ENCODE data around the gene KIF3B.

KIF3B gene

DNA sequence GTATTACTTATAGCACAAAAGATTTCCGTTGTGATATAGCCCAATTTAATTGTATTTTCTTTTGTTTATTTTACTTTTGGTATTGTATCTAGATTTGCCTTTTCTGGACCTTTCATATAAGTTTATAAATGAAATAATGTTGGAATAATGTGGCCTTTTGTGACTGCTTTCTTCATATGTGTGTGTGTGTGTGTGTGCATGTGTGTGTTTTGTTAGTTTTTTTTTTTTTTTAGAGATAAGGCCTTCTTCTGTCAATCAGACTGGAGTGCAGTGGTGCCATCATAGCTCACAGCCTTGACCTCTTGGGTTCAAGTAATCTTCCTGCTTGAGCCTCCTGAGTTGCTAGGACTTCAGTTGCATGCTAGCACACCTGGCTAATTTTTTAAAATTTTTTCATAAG lies 42.9 kb downstream of the KIF3B start:
- TF ChIP-seq CREB1 (IDR thresholded peaks at IDR 0.05; ENCODE audit: low read depth) (no peak), ZBTB7A (IDR thresholded peaks at IDR 0.05; ENCODE audit: low read depth) (no peak), CEBPB (IDR thresholded peaks at IDR 0.05) (no peak), YY1 (IDR thresholded peaks at IDR 0.05; ENCODE audit: low read depth) (no peak), NFIC (IDR thresholded peaks at IDR 0.05) (no peak), USF1 (IDR thresholded peaks at IDR 0.05) (no peak), TEAD4 (IDR thresholded peaks at IDR 0.05) (no peak), EP300 (IDR thresholded peaks at IDR 0.05; ENCODE audit: borderline replicate concordance) (no peak), FOXM1 (IDR thresholded peaks at IDR 0.05; ENCODE audit: borderline replicate concordance, low read depth) (no peak), TCF12 (IDR thresholded peaks at IDR 0.05; ENCODE audit: low read depth) (no peak), TAF1 (IDR thresholded peaks at IDR 0.05; ENCODE audit: low read depth) (no peak), MAX (IDR thresholded peaks at IDR 0.05) (no peak)

DNA sequence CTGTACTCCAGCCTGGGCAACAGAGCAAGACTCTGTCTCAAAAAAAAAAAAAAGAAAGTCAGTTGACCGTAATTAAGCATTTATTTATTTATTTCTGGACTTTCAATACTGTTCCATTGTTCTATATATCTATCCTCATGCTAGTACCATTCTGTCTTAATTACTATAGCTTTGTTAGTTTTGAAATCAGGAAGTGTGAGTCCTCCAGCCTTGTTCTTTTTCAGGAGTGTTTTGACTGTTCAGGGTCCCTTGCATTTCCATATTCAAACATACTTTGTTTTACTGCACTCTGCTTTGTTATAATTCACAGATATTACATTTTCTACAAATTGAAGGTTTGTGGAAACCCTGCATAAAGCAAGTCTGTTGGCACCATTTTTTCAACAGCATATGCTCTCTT lies 43.9 kb downstream of the KIF3B start:
- TF ChIP-seq EGR1 (IDR thresholded peaks at IDR 0.05): no peak
- TF ChIP-seq TEAD4 (IDR thresholded peaks at IDR 0.05): no peak
- TF ChIP-seq TCF12 (IDR thresholded peaks at IDR 0.05; ENCODE audit: low read depth): no peak
- no peak for TF ChIP-seq CREB1 (IDR thresholded peaks at IDR 0.05; ENCODE audit: low read depth)
- no peak for TF ChIP-seq MAX (IDR thresholded peaks at IDR 0.05)

DNA sequence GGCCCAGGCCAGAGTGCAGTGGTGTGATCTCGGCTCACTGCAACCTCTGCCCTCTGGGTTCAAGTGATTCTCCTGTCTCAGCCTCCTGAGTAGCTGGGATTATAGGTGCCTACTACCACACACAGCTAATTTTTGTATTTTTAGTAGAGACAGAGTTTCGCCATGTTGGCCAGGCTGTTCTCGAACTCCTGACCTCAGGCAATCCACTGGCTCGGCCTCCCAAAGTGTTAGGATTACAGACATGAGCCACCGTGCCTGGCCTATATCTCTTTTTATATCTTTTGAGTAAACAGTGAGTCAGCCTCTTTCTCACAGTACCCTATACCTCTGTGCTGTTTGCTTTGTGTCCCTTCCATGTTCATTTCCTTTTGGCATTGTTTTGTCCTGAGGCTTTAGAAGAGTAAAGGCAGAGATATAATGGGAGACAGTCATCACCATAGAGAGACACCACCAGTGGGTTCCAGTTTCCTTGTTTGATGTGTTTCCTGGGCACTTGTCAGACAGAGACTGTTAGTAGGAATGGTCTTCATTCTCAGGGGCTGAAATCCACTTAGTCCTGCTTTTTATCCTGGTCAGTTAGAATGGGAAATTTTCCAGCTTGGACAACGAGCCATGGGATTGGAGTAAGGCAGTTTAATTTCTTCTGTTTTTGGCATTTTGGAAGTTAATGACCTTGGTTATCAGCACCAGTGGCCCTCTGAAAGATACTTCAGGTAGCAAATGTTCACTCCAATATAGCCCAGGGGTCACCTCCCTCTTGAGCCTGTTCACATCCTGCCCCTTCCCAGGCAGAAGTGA lies 48.5 kb downstream of the KIF3B start:
- TF ChIP-seq NFIC (IDR thresholded peaks at IDR 0.05) (no peak), TCF12 (IDR thresholded peaks at IDR 0.05; ENCODE audit: low read depth) (no peak)

GRCh38 chr20:32326504-32326845 lies 49.0 kb downstream of the KIF3B start:
- TF ChIP-seq TEAD4 (IDR thresholded peaks at IDR 0.05): no peak
- no peak for TF ChIP-seq MAX (IDR thresholded peaks at IDR 0.05)

- TF ChIP-seq EGR1 (IDR thresholded peaks at IDR 0.05) (no peak), YY1 (IDR thresholded peaks at IDR 0.05; ENCODE audit: low read depth) (no peak), TEAD4 (IDR thresholded peaks at IDR 0.05) (no peak), NFIC (IDR thresholded peaks at IDR 0.05) (no peak), TAF1 (IDR thresholded peaks at IDR 0.05; ENCODE audit: low read depth) (no peak)
Observed at GRCh38 chr20:32327087-32327681, 49.7 kb downstream of the KIF3B start.

DNA sequence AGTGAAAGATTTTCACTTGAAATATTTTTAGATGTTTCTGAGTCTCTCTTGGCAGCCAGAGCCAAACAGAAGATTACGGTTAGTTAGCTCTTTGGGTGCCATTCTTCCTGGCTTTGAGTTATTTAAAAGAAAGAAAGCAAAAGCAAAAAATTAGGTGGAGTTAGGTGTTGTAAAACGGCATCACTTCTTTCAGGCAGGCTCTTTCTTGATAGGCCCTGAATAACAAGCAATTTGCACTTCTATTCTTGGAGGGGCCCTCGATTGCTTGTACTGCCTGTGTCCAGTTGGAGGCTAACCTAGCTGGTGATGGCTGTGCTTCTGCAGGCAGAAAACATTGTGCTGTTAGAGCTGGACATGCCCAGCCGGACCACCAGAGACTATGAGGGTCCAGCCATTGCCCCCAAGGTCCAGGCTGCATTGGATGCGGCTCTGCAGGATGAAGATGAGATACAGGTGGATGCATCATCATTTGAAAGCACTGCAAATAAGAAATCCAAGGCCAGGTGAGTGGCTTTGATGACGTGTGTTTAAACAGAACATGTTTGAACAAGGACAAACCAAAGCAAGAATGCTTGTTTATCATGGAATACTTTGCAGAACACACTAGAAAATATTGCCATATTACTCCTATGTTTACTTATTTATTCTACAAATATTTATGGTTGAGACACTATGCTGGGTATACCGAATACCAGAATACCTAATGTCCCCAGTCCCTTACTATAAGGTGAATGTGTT lies 52.5 kb downstream of the KIF3B start:
- TF ChIP-seq RAD21 (IDR thresholded peaks at IDR 0.05; ENCODE audit: low read depth) (no peak), YY1 (IDR thresholded peaks at IDR 0.05; ENCODE audit: low read depth) (no peak), CEBPB (IDR thresholded peaks at IDR 0.05) (no peak), MAX (IDR thresholded peaks at IDR 0.05) (no peak), TEAD4 (IDR thresholded peaks at IDR 0.05) (no peak), USF1 (IDR thresholded peaks at IDR 0.05) (no peak), ZBTB7A (IDR thresholded peaks at IDR 0.05; ENCODE audit: low read depth) (no peak), TAF1 (IDR thresholded peaks at IDR 0.05; ENCODE audit: low read depth) (no peak), EGR1 (IDR thresholded peaks at IDR 0.05) (no peak), EP300 (IDR thresholded peaks at IDR 0.05; ENCODE audit: borderline replicate concordance) (no peak), FOXM1 (IDR thresholded peaks at IDR 0.05; ENCODE audit: borderline replicate concordance, low read depth) (no peak), NFIC (IDR thresholded peaks at IDR 0.05) (no peak), CREB1 (IDR thresholded peaks at IDR 0.05; ENCODE audit: low read depth) (no peak), TCF12 (IDR thresholded peaks at IDR 0.05; ENCODE audit: low read depth) (no peak), REST (IDR thresholded peaks at IDR 0.05; ENCODE audit: low read depth) (no peak)

DNA sequence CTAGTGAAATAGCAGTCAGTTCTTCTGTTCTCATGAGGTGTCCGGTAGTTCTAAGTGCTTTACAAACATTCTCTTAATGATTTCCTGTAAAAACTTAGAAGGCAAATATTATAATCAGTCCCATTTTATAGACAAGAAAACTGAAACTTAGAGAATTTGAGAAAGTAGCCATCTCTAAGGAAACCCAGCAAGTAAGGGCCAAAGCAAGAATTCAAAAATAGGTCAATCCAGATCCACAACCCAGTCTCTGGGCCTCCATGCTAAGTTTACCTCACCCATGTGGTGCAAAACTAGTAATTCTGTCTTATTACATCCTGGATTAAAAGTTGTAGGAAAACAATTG lies 53.1 kb downstream of the KIF3B start:
- TF ChIP-seq TEAD4 (IDR thresholded peaks at IDR 0.05) (no peak), CEBPB (IDR thresholded peaks at IDR 0.05) (no peak), RAD21 (IDR thresholded peaks at IDR 0.05; ENCODE audit: low read depth) (no peak), TCF12 (IDR thresholded peaks at IDR 0.05; ENCODE audit: low read depth) (no peak), FOXM1 (IDR thresholded peaks at IDR 0.05; ENCODE audit: borderline replicate concordance, low read depth) (no peak), ZBTB7A (IDR thresholded peaks at IDR 0.05; ENCODE audit: low read depth) (no peak), EGR1 (IDR thresholded peaks at IDR 0.05) (no peak), REST (IDR thresholded peaks at IDR 0.05; ENCODE audit: low read depth) (no peak), TAF1 (IDR thresholded peaks at IDR 0.05; ENCODE audit: low read depth) (no peak)
